Right kidney (tissue), 1 donor: ENCODE measurements around the gene HOXD3.
A peak's percentile ranks its signal among the peaks of the same experiment; 100 is the strongest.

Source experiments
- DNase-seq: peaks from one replicate; pipeline ENCODE4 v3.0.0-alpha.2; 2016

Gene HOXD3

GRCh38 chr2:176162911-176163671 lies 6.0 kb downstream of the HOXD3 start:
- peak; percentile 78 for DNase-seq

- peak; percentile 61 for DNase-seq
Measured at GRCh38 chr2:176163672-176164056, 6.6 kb downstream of the HOXD3 start.

GRCh38 chr2:176164201-176164600 lies 7.1 kb downstream of the HOXD3 start:
- no peak for DNase-seq

GRCh38 chr2:176164611-176165369 lies 7.7 kb downstream of the HOXD3 start:
- DNase-seq = peak; percentile 89

- peak; percentile 87 for DNase-seq
Measured at GRCh38 chr2:176165370-176166050, 8.4 kb downstream of the HOXD3 start.

- DNase-seq = no peak
Measured at GRCh38 chr2:176166272-176166671, 9.2 kb downstream of the HOXD3 start.

- no peak for DNase-seq
Measured at GRCh38 chr2:176167398-176167797, 10.3 kb downstream of the HOXD3 start.

- no peak for DNase-seq
Measured at GRCh38 chr2:176169181-176169580, 12.1 kb downstream of the HOXD3 start.

GRCh38 chr2:176169711-176170110 lies 12.6 kb downstream of the HOXD3 start:
- no peak for DNase-seq

GRCh38 chr2:176170602-176171305 lies 13.6 kb downstream of the HOXD3 start:
- peak; percentile 52 for DNase-seq

GRCh38 chr2:176171351-176172006 lies 14.4 kb downstream of the HOXD3 start:
- peak; percentile 87 for DNase-seq

GRCh38 chr2:176172007-176172894 lies 15.1 kb downstream of the HOXD3 start:
- peak; percentile 76 for DNase-seq

- peak; percentile 71 for DNase-seq
Measured at GRCh38 chr2:176172895-176173566, 15.9 kb downstream of the HOXD3 start.

- DNase-seq = no peak
Measured at GRCh38 chr2:176173567-176174381, 16.7 kb downstream of the HOXD3 start.

GRCh38 chr2:176174382-176174823 lies 17.3 kb downstream of the HOXD3 start:
- peak; percentile 83 for DNase-seq

- DNase-seq = peak; percentile 92
Measured at GRCh38 chr2:176174824-176175708, 18.0 kb downstream of the HOXD3 start.

- peak; percentile 57 for DNase-seq
Measured at GRCh38 chr2:176175709-176176607, 18.9 kb downstream of the HOXD3 start.
